Brain microvascular endothelial cell (primary cell): ENCODE results near the gene MAP3K3.

ENCODE experiments used
- DNase-seq: peaks from one replicate; pipeline ENCODE4 v3.0.0-alpha.2; 2020
- H3K27ac ChIP-seq: fragments of 250-450 bp; sonication (Bioruptor Pico); 2 replicates; pipeline ENCODE4 v1.5.1; 2020; ENCODE audit warnings: mild to moderate bottlenecking, moderate library complexity
- H3K27me3 ChIP-seq: fragments of 250-450 bp; sonication (Bioruptor Pico); replicated peaks from 2 replicates; pipeline ENCODE4 v1.5.1; 2020; ENCODE audit warnings: mild to moderate bottlenecking
- H3K36me3 ChIP-seq: fragments of 250-450 bp; sonication (Bioruptor Pico); replicated peaks from 2 replicates; pipeline ENCODE4 v1.5.1; 2020; ENCODE audit warnings: mild to moderate bottlenecking
- H3K4me3 ChIP-seq: 2 replicates; pipeline ENCODE4 v1.5.1; 2011; ENCODE audit warnings: low read depth, mild to moderate bottlenecking, control low read depth, low read length, moderate library complexity
- CTCF ChIP-seq: IDR thresholded peaks from 2 replicates; pipeline ENCODE4 v1.5.1; 2011; ENCODE audit warnings: low read depth, mild to moderate bottlenecking, moderate library complexity, low read length, control low read depth, inconsistent platforms; ENCODE audit errors: missing control alignments
- in situ Hi-C: cut with HindIII; loops from 2 replicates; pipeline ENCODE4 v1.10.0; 2017; ENCODE audit warnings: low sequenced_read_pairs, low pct_ligation_motif_present

MAP3K3 gene

GRCh38 chr17:63621684-63622573, at the start of gene MAP3K3:
Gene MAP3K3, plus strand, starts transcription at chr17:63622417. Its CDS starts 343 bp downstream, at chr17:63622760.
- peak within 1 kb of the TSS; percentile 44 for H3K27ac ChIP-seq
- DNase-seq = peak; percentile 100
- in situ Hi-C loops = no loop called here
- H3K27me3 ChIP-seq = no peaks in the 10 kb centered on the region
- TF ChIP-seq CTCF = peak; percentile 9
- H3K36me3 ChIP-seq = no peaks in the 10 kb centered on the region
- H3K4me3 ChIP-seq = peak within 1 kb of the TSS; percentile 72

DNA sequence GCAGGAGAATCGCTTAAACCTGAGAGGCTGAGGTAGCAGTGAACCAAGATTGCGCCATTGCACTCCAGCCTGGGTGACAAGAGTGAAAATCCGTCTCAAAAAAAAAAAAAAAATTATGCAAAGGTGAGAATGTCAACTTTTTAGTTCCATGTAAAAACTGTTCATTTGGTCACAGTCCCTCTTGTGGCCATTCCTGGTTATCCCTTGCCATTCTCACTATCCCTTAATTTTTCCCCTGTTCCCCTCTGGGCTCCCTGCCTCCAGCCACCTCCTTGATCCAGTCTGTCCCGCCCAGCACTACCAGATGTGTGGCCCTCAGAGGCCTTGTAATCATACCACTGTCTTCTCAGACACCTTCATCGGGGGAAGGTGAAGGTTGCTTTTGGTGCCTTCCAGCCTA, 48.6 kb upstream of the MAP3K3 start:
- DNase-seq = no peak
- H3K4me3 ChIP-seq = no peak overlapping the region
- H3K27me3 ChIP-seq = no peaks in the 10 kb centered on the region
- no peak overlapping the region for H3K27ac ChIP-seq
- in situ Hi-C loops = no loop called here
- peak; percentile 51 for TF ChIP-seq CTCF
- no peaks in the 10 kb centered on the region for H3K36me3 ChIP-seq

- no peak for DNase-seq
- Histone ChIP-seq H3K27ac (no peak overlapping the region), H3K36me3 (peaks cover 18% of the 10 kb centered on the region), H3K27me3 (no peaks in the 10 kb centered on the region), H3K4me3 (no peak overlapping the region)
- in situ Hi-C loops = no loop called here
- no peak for TF ChIP-seq CTCF
These were observed 44.0 kb upstream of the MAP3K3 start for GRCh38 chr17:63578027-63578768.

GRCh38 chr17:63578769-63579111, 43.5 kb upstream of the MAP3K3 start:
- no peak overlapping the region for H3K4me3 ChIP-seq
- peaks cover 22% of the 10 kb centered on the region for H3K36me3 ChIP-seq
- no peaks in the 10 kb centered on the region for H3K27me3 ChIP-seq
- no peak for DNase-seq
- no peak for TF ChIP-seq CTCF
- H3K27ac ChIP-seq = no peak overlapping the region
- in situ Hi-C loops = no loop called here

- Histone ChIP-seq H3K27ac (no peak overlapping the region), H3K36me3 (peaks cover 26% of the 10 kb centered on the region), H3K4me3 (no peak overlapping the region), H3K27me3 (no peaks in the 10 kb centered on the region)
- in situ Hi-C loops = no loop called here
- TF ChIP-seq CTCF = no peak
- no peak for DNase-seq
These were observed 42.6 kb upstream of the MAP3K3 start for GRCh38 chr17:63579633-63580032.
